NCI-H187 treated with DMSO at 0.1 percent for 48 hours (cell line): Measurements from ENCODE around the gene DBET.
"Not testable (repeated sequence)": the region's sequence is repeated elsewhere in the genome, so short reads cannot be mapped to it uniquely, and the experiment has no call there.

Experiments
- DNase-seq: peaks from one replicate; lab custom pipeline; 2025; lab: John Stamatoyannopoulos, UW

Gene DBET

GRCh38 chr4:190049378-190050239 is 14.7 kb upstream of the DBET start:
- not testable (repeated sequence) for DNase-seq

DNA sequence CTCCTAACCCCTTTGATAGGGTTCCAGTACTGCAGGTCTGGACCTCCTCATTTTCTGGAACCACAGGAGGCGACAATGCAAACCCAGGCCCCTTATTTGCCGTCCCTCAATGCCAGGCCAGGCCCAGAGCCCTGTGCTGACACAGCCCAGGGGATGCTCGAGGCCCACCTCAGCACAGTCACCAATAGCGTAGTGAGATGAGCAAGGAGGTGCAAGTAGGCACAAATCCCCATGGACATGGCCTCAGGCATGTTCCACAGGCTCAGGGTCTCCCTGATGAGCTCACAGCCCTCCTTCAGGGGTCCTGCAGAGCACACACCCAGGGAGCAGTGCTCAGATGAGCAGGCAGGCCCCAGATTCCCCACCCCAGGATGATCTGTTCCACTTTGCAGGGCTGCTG is 5.3 kb upstream of the DBET start:
- not testable (repeated sequence) for DNase-seq

- not testable (repeated sequence) for DNase-seq
Observed at GRCh38 chr4:190064805-190065204, 503 bp downstream of the DBET start.

- DNase-seq: not testable (repeated sequence)
Observed at GRCh38 chr4:190068351-190068750, 4.0 kb downstream of the DBET start.

- DNase-seq: not testable (repeated sequence)
Observed at GRCh38 chr4:190093052-190093451, 28.8 kb downstream of the DBET start.

DNA sequence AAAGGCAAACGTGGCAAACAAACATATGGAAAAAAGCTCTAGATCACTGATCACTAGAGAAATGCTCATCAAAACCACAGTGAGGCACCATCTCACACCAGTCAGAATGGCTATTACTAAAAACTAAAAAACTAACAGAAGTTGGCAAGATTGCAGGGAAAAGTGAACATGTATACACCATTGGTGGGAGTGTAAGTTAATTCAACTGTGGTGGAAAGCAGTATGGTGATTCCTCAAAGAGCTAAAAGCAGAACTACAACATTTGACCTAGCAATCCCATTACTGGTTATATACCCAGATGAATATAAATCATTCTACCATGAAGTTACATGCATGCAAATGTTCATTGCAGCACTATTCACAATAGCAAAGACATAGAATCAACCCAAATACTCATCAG is 29.7 kb downstream of the DBET start:
- DNase-seq: not testable (repeated sequence)

- DNase-seq: not testable (repeated sequence)
Observed at GRCh38 chr4:190095335-190095734, 31.0 kb downstream of the DBET start.

- not testable (repeated sequence) for DNase-seq
Observed at GRCh38 chr4:190099605-190100004, 35.3 kb downstream of the DBET start.

GRCh38 chr4:190101525-190101924 is 37.2 kb downstream of the DBET start:
- DNase-seq: not testable (repeated sequence)

DNA sequence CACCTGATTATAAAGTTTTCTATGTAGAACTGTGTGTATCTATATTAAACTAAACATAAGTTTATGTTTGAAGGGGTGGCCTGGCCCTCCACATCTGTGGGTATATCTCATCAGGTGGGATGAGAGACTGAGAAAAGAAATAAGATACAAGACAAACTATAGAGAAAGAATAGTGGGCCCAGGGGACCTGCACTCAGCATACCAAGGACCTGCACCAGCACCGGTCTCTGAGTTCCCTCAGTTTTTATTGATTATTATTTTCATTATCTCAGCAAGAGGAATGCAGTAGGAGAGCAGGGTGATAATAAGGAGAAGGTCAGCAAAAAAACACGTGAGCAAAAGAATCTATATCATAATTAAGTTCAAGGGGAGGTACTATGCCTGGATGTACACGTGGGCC is 41.9 kb downstream of the DBET start:
- DNase-seq: not testable (repeated sequence)

- DNase-seq: not testable (repeated sequence)
Observed at GRCh38 chr4:190106611-190107480, 42.5 kb downstream of the DBET start.

- not testable (repeated sequence) for DNase-seq
Observed at GRCh38 chr4:190107766-190108485, 43.6 kb downstream of the DBET start.

- DNase-seq: not testable (repeated sequence)
Observed at GRCh38 chr4:190108756-190109155, 44.5 kb downstream of the DBET start.

DNA sequence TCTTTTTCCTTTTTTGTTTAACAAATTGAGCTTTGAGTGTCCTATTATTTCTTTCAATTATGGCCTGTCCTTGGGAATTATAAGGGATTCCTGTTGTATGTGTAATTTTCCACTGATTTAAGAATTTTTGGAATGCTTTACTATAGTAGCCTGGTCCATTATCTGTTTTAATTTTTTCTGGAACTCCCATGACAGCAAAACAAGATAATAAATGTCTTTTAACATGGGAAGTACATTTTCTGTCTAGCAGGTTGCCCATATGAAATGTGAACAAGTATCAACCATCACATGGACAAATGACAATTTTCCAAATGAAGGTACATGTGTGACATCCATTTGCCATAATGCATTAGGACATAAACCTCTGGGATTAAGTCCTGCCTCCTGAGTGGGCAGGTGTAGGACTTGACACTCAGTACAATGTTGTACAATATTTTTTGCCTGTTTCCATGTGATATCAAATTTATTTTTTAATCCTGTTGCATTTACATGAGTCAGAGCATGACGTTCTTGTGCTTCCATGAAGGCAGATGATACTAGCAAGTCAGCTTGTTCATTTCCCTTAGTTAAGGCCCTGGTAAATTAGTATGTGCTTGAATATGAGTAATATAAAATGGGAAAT is 45.2 kb downstream of the DBET start:
- not testable (repeated sequence) for DNase-seq

GRCh38 chr4:190110033-190110432 is 45.7 kb downstream of the DBET start:
- not testable (repeated sequence) for DNase-seq

DNA sequence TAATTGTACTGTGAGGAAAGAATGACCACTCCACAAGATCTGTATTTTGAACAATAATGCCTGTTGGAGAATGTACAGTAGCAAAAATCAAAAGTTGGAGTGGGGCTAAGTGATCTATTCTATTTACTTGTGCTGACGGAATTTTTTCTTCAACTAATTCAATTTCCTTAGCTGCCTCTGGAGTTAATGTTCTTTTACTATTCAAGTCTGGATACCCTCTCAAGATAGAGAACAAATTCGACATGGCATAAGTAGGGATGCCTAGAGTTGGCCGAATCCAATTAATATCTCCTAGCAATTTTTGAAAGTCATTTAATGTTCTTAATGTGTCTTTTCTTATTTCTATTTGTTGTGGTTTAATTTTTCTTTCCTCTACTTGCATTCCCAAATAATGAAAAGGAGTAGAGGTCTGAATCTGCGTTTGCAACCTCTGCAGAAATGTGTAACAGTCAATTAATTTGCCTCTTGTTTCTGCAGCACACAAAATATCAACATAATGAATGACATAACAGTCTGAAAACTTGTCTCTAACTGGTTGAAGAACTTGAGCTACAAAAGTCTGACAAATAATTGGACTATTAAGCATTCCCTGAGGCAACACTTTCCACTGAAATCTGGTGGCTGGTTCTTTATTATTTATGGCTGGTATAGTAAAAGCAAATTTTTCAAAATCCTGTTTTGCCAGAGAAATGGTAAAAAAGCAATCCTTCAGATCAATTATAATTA is 46.4 kb downstream of the DBET start:
- not testable (repeated sequence) for DNase-seq

DNA sequence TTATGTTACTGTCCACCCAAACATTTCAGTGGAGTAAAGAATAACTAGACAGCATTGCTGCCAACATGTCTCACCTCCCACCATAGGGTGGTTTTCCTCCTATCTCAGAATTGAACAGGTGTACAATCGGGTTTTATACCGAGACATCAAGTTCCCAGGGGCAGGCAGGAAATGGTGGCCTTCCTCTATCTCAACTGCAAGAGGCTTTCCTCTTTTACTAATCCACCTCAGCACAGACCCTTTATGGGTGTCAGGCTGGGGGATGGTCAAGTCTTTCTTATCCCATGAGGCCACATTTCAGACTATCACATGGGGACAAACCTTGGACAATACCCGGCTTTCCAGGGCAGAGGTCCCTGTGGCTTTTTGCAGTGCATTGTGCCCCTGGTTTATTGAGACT is 48.6 kb downstream of the DBET start:
- DNase-seq: not testable (repeated sequence)

- DNase-seq: not testable (repeated sequence)
Observed at GRCh38 chr4:190114991-190115390, 50.7 kb downstream of the DBET start.
